ENCODE results near the gene HDAC1.

HDAC1 gene

GRCh38 chr1:32316903-32317277 lies 25.0 kb downstream of the HDAC1 start:
- TF ChIP-seq, protein P1, sequence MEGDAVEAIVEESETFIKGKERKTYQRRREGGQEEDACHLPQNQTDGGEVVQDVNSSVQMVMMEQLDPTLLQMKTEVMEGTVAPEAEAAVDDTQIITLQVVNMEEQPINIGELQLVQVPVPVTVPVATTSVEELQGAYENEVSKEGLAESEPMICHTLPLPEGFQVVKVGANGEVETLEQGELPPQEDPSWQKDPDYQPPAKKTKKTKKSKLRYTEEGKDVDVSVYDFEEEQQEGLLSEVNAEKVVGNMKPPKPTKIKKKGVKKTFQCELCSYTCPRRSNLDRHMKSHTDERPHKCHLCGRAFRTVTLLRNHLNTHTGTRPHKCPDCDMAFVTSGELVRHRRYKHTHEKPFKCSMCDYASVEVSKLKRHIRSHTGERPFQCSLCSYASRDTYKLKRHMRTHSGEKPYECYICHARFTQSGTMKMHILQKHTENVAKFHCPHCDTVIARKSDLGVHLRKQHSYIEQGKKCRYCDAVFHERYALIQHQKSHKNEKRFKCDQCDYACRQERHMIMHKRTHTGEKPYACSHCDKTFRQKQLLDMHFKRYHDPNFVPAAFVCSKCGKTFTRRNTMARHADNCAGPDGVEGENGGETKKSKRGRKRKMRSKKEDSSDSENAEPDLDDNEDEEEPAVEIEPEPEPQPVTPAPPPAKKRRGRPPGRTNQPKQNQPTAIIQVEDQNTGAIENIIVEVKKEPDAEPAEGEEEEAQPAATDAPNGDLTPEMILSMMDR (IDR thresholded peaks at IDR 0.05; ENCODE audit: low read depth, low read length): no peak
- DNase-seq (ENCODE audit: extremely low read depth, low read depth): no peak

DNA sequence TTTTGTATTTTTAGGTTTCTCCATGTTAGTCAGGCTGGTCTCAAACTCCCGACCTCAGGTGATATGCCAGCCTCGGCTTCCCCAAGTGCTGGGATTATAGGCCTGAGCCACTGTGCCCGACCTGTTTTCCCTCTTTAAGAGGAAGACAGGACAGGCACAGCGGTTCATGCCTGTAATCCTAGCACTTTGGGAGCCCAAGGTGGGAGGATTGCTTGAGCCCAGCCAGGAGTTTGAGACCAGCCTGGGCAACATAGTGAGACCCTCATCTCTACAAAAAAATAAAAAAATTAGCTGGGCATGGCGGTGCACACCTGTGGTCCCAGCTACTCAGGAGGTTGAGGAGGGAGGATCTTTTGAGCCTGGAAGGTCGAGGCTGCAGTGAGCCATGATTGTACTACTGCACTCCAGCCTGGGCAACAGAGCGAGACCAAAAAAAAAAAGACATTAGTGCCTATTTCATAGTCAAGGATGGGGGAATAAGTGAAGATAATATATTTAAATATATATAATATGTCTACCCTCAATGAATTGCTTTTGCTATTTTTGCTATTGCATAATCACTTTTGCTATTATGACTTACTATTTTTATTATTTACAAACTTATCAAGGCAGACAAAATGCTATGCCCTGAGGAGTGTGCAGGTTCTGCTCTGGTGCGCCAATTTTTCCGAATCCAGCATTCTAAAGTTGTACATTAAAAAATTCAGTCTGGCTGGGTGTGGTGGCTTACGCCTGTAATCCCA lies 26.4 kb downstream of the HDAC1 start:
- no peak for DNase-seq (ENCODE audit: extremely low read depth, low read depth)
- TF ChIP-seq, protein P1 (IDR thresholded peaks at IDR 0.05; ENCODE audit: low read depth, low read length): no peak

DNA sequence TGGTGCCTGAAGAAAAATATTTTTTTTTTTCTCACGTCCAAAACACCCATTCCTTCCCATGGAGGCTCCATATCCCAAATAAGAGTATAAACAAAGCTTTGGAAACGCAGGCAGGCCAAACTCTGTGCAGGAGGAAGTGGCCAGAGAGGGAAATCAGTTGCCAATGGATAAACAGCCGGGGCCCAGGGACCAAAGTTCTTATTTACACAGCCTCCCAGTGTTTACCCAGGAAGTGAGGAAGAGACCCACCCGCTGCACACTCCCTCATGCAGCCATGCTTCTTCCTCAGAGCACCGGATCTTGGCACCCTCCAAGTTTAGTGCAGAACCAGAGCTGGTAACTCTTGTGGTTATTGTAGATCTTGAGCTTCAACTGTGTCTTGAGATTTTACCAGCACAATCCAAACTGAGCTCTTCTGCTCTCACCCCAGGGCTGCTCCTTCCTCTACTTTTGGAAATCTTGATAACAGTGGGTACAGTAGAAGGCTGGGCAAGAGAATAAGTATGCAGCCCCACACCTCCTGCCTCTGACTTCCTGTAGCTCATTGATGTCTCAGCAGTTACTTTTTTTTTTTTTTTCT lies 29.9 kb downstream of the HDAC1 start:
- TF ChIP-seq, protein P1 (IDR thresholded peaks at IDR 0.05; ENCODE audit: low read depth, low read length): no peak
- no peak for DNase-seq (ENCODE audit: extremely low read depth, low read depth)

- no peak for DNase-seq (ENCODE audit: extremely low read depth, low read depth)
- TF ChIP-seq, protein P1 (IDR thresholded peaks at IDR 0.05; ENCODE audit: low read depth, low read length): no peak
These were observed 35.3 kb downstream of the HDAC1 start for GRCh38 chr1:32327204-32327603.

GRCh38 chr1:32329931-32330466 lies 38.1 kb downstream of the HDAC1 start:
- DNase-seq (ENCODE audit: extremely low read depth, low read depth): no peak
- TF ChIP-seq, protein P1 (IDR thresholded peaks at IDR 0.05; ENCODE audit: low read depth, low read length): no peak

GRCh38 chr1:32330558-32331151 lies 38.8 kb downstream of the HDAC1 start:
- no peak for DNase-seq (ENCODE audit: extremely low read depth, low read depth)
- TF ChIP-seq, protein P1 (IDR thresholded peaks at IDR 0.05; ENCODE audit: low read depth, low read length): no peak

- no peak for DNase-seq (ENCODE audit: extremely low read depth, low read depth)
- TF ChIP-seq, protein P1 (IDR thresholded peaks at IDR 0.05; ENCODE audit: low read depth, low read length): no peak
These were observed 39.7 kb downstream of the HDAC1 start for GRCh38 chr1:32331549-32331948.

Data from AG09319 (cell line).